22Rv1 (cell line): ENCODE measurements around the gene NUDT16L1.

ENCODE experiments used
- H3K27ac ChIP-seq: fragments of 450-650 bp; 2 replicates; pipeline ENCODE4 v1.5.1; 2017
- ZFX ChIP-seq: fragments of 450-650 bp; IDR thresholded peaks from 2 replicates; pipeline ENCODE4 v1.6.1; 2017; ENCODE audit warnings: antibody characterized with exemption, borderline replicate concordance
- TF ChIP-seq, protein P1 (sequence below): fragments of 450-650 bp; IDR thresholded peaks from 2 replicates; pipeline ENCODE4 v1.5.1; 2017; ENCODE audit warnings: mild to moderate bottlenecking

NUDT16L1 gene

DNA sequence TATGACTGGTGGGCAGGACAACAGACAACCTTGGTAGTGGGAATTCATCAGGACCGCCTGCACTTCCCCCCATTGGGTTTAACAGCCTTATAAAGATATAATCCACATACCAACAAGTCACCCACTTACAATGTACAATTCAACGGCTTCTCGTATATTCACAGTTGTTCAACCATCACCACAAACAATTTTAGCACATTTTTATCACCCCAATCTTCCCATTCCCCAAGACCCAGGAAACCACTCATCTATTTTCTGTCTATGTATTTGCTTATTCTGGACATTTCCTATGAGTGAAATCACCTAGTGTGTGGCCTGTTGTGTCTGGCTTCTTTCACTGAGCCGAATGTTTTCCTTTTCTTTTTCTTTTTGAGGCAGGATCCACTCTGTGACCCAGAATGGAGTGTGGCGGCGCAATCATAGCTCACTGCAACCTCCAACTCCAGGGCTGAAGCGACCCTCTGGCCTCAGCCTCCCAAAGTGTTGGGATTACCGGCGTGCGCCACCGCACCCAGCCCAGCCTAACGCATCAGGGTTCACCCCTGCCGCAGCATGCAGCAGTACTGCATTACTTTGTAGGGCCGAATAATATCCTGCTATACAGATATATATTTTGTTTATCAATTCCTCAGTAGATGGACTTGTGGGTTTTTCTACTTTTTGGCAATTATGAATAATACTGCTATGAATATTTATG is 29.9 kb downstream of the NUDT16L1 start:
- H3K27ac ChIP-seq, result no peak overlapping the region
- no peak for TF ChIP-seq ZFX
- TF ChIP-seq, protein P1, sequence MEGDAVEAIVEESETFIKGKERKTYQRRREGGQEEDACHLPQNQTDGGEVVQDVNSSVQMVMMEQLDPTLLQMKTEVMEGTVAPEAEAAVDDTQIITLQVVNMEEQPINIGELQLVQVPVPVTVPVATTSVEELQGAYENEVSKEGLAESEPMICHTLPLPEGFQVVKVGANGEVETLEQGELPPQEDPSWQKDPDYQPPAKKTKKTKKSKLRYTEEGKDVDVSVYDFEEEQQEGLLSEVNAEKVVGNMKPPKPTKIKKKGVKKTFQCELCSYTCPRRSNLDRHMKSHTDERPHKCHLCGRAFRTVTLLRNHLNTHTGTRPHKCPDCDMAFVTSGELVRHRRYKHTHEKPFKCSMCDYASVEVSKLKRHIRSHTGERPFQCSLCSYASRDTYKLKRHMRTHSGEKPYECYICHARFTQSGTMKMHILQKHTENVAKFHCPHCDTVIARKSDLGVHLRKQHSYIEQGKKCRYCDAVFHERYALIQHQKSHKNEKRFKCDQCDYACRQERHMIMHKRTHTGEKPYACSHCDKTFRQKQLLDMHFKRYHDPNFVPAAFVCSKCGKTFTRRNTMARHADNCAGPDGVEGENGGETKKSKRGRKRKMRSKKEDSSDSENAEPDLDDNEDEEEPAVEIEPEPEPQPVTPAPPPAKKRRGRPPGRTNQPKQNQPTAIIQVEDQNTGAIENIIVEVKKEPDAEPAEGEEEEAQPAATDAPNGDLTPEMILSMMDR, result no peak

DNA sequence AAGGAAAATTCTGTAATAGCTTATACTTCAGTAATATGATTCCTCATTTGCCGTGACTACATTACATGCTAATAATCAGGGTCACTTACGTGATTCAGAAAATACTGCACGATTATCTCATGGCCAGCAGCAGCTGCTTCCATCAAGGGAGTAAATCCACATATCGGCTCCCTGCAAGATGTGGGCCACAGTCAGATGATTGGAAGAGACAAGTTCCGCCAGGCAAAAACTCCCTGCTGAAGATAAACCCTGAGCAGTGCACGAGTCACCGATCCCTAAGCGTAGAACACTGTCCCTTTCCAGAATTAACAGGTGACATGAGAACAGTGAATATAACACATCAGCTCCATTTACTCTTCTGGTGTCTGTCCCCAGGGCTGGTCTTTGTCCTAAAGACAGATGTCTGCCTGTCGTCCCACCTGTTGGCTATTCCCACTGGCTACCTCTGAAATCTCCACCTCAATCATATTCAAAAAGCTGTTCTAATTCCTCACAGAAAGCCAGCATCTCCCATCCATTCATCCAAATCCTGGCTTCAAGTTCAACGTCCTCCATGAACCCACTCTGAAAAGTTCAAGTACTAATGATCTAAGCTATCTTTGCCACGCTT is 31.4 kb downstream of the NUDT16L1 start:
- no peak overlapping the region for H3K27ac ChIP-seq
- TF ChIP-seq, protein P1, result no peak
- TF ChIP-seq ZFX, result no peak

DNA sequence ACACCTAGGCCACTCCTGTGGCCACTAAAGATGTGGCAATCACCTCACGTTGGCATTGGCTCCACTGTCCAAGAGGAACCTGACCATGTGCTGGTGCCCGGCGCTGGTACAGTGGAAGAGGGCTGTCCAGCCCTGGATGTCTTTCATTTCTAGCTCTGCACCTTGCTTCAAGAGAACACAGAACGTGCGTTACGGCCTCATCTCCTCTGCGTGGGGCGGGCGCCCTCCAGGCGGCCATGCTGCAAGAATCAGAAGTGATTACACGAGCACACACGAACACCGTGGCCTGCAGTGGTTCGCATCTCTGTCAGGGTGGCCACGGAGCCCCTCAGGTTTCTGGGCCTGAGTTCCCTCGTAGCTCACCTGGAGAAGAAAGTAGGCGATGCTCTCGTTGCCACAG is 33.3 kb downstream of the NUDT16L1 start:
- TF ChIP-seq, protein P1, result no peak
- TF ChIP-seq ZFX, result no peak
- no peak overlapping the region for H3K27ac ChIP-seq

DNA sequence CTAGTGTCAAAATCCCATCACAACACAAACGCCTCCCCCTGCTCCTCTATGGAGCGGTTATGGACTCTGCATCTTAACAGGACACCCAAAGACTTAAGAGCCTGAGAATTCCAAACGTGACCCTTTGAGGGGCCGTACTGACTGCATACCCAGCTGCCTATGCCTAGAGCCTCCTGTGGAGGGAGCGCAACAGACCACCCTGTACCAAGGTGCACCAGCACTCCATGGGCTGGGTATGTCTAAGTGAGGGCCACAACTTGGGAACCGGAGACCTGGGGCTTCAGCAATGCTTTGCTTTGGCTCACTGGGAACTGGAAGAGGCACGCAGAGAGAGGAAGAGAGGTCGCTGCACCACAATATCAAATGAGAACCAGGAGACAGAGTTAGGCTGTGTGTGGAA is 35.3 kb downstream of the NUDT16L1 start:
- no peak overlapping the region for H3K27ac ChIP-seq
- no peak for TF ChIP-seq ZFX
- TF ChIP-seq, protein P1, result no peak

DNA sequence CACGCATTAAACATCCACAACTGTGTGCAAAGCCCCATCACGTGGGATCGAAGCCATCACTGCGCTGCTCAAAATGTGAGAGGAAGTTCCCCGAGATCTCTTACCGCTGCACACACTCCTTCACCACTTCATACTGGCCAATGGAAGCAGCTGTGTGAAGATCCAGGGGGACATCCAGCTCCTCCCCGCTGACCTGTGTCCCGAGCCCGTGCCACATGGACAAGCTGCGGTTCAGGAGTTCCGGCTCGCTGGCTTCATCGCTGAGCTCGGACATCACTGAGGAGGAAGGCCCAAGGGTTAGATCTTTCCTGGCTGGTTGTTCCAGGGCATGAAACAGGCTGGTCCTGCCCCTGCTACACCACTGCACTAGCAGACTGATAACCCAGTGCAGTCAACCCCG is 36.5 kb downstream of the NUDT16L1 start:
- TF ChIP-seq ZFX, result no peak
- TF ChIP-seq, protein P1, result no peak

DNA sequence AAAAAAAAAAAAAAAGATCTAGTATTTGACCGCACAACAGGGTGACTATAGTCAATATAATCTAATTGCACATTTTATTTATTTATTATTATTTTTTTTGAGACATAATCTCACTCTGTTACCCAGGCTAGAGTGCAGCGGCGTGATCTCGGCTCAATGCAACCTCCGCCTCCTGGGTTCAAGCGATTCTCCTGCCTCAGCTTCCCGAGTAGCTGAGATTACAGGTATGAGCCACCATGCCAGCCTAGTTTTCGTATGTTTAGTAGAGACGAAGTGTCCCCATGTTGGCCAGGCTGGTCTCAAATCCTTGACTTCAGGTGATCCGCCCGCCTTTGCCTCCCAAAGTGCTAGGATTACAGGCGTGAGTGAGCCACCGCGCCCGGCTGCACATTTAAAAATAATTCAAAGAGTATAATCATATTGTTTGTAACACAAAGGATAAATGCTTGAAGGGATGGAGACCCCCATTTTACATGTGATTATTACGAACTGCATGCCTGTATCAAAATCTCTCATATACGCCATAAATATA is 39.9 kb downstream of the NUDT16L1 start:
- no peak for TF ChIP-seq ZFX
- TF ChIP-seq, protein P1, result no peak
- peak overlapping the region; percentile 86 for H3K27ac ChIP-seq

More for the DNA sequence above, 36.5 kb downstream of the NUDT16L1 start:
- no peak overlapping the region for H3K27ac ChIP-seq

DNA sequence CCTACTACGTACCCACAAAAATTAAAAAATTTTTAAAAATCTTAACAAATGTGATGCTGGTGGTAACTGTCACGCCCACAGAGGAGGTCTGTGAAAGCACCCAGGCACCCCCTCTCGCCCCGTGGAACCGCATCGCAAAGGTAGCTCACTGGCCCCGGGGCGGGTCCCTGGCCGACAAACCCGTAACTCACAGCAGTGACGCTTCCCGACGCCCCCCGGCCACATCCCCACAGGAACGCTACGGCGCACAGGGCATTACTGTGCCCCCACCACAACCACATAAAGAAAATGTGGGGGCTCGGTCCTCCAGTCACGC is 40.3 kb downstream of the NUDT16L1 start:
- H3K27ac ChIP-seq, result peak overlapping the region; percentile 86
- TF ChIP-seq, protein P1, result no peak
- no peak for TF ChIP-seq ZFX
